H9 (cell line): ENCODE data around the gene ICAM2. TPM values are rescaled to one million over a fixed set of nuclear protein-coding genes. Genes with fewer than 3 reads are reported as not detected.
A peak's percentile ranks its signal among the peaks of the same experiment; 100 is the strongest.

ENCODE experiments used
- DNase-seq: peaks from one replicate; pipeline ENCODE4 v3.0.0-alpha.2; 2017
- H2AFZ ChIP-seq: one replicate; pipeline ENCODE4 v1.6.1; 2013; ENCODE audit warnings: mild to moderate bottlenecking, low read length, control low read depth, moderate library complexity
- H2AK5ac ChIP-seq: 2 replicates; pipeline ENCODE4 v1.6.1; 2013; ENCODE audit warnings: low read length, control low read depth, mixed read lengths; ENCODE audit not compliant: insufficient read length
- H2BK120ac ChIP-seq: one replicate; pipeline ENCODE4 v1.6.1; 2013; ENCODE audit warnings: low read depth, mild to moderate bottlenecking, low read length, control low read depth, inconsistent platforms; ENCODE audit not compliant: poor library complexity, severe bottlenecking
- H2BK12ac ChIP-seq: 2 replicates; pipeline ENCODE4 v1.6.1; 2013; ENCODE audit warnings: low read length, control low read depth, mixed read lengths, low read depth; ENCODE audit not compliant: insufficient read length
- H2BK15ac ChIP-seq: 2 replicates; pipeline ENCODE4 v1.6.1; 2013; ENCODE audit warnings: low read depth, low read length, control low read depth
- H2BK20ac ChIP-seq: one replicate; pipeline ENCODE4 v1.6.1; 2013; ENCODE audit warnings: low read depth, mild to moderate bottlenecking, low read length, control low read depth, inconsistent platforms; ENCODE audit not compliant: poor library complexity, severe bottlenecking
- H2BK5ac ChIP-seq: 2 replicates; pipeline ENCODE4 v1.6.1; 2013; ENCODE audit warnings: low read length, control low read depth, mixed read lengths; ENCODE audit not compliant: insufficient read length
- H3K14ac ChIP-seq: 2 replicates; pipeline ENCODE4 v1.6.1; 2013; ENCODE audit warnings: low read length, control low read depth; ENCODE audit not compliant: insufficient read depth
- H3K18ac ChIP-seq: 2 replicates; pipeline ENCODE4 v1.6.1; 2013; ENCODE audit warnings: low read depth, mild to moderate bottlenecking, mixed read lengths, low read length, control low read depth; ENCODE audit not compliant: insufficient read length
- H3K23ac ChIP-seq: 2 replicates; pipeline ENCODE4 v1.6.1; 2013; ENCODE audit warnings: low read length, control low read depth, mixed read lengths, low read depth; ENCODE audit not compliant: insufficient read length
- H3K23me2 ChIP-seq: 2 replicates; pipeline ENCODE4 v1.6.1; 2013; ENCODE audit warnings: low read depth, mild to moderate bottlenecking, mixed read lengths, low read length, control low read depth; ENCODE audit not compliant: insufficient read length, poor library complexity, severe bottlenecking
- H3K27ac ChIP-seq: 2 replicates; pipeline ENCODE4 v1.5.1; 2013; ENCODE audit warnings: low read length, control low read depth, mixed read lengths, low read depth; ENCODE audit not compliant: insufficient read length
- H3K27me3 ChIP-seq: 2 replicates; pipeline ENCODE4 v1.6.1; 2013; ENCODE audit warnings: low read length, control low read depth, inconsistent platforms; ENCODE audit not compliant: insufficient read depth
- H3K4ac ChIP-seq: 2 replicates; pipeline ENCODE4 v1.6.1; 2013; ENCODE audit warnings: low read depth, mild to moderate bottlenecking, control low read depth, inconsistent platforms, low read length, moderate library complexity
- H3K4me1 ChIP-seq: 2 replicates; pipeline ENCODE4 v1.6.1; 2013; ENCODE audit warnings: low read length, control low read depth, inconsistent platforms; ENCODE audit not compliant: insufficient read depth
- H3K4me2 ChIP-seq: 2 replicates; pipeline ENCODE4 v1.6.1; 2013; ENCODE audit warnings: low read length, control low read depth, mixed read lengths; ENCODE audit not compliant: insufficient read length, insufficient read depth
- H3K56ac ChIP-seq: 2 replicates; pipeline ENCODE4 v1.6.1; 2013; ENCODE audit warnings: low read depth, mild to moderate bottlenecking, mixed read lengths, low read length, control low read depth; ENCODE audit not compliant: insufficient read length
- H3K79me1 ChIP-seq: 2 replicates; pipeline ENCODE4 v1.6.1; 2013; ENCODE audit warnings: low read depth, mild to moderate bottlenecking, moderate library complexity, low read length, control low read depth, inconsistent platforms; ENCODE audit not compliant: insufficient read depth, poor library complexity, severe bottlenecking
- H3K79me2 ChIP-seq: 2 replicates; pipeline ENCODE4 v1.6.1; 2013; ENCODE audit warnings: low read length, control low read depth, inconsistent platforms; ENCODE audit not compliant: insufficient read depth
- H3K9ac ChIP-seq: 2 replicates; pipeline ENCODE4 v1.6.1; 2013; ENCODE audit warnings: low read length, control low read depth, mixed read lengths; ENCODE audit not compliant: insufficient read length; ENCODE audit errors: extremely low read depth
- H3K9me3 ChIP-seq: one replicate; pipeline ENCODE4 v1.6.1; 2013; ENCODE audit warnings: low read depth, low read length, inconsistent platforms; ENCODE audit not compliant: control insufficient read depth
- H3T11ph ChIP-seq: one replicate; pipeline ENCODE4 v1.6.1; 2013; ENCODE audit warnings: mild to moderate bottlenecking, low read length, control low read depth, inconsistent platforms
- H4K20me1 ChIP-seq: one replicate; pipeline ENCODE4 v1.6.1; 2013; ENCODE audit not compliant: control insufficient read depth, insufficient read length, insufficient read depth
- H4K5ac ChIP-seq: 2 replicates; pipeline ENCODE4 v1.6.1; 2013; ENCODE audit warnings: low read depth, mild to moderate bottlenecking, mixed read lengths, low read length, control low read depth; ENCODE audit not compliant: insufficient read length
- H4K8ac ChIP-seq: replicated peaks from 2 replicates; pipeline ENCODE4 v1.6.1; 2013; ENCODE audit warnings: low read length, control low read depth, mixed read lengths, low read depth; ENCODE audit not compliant: insufficient read length
- H4K91ac ChIP-seq: 2 replicates; pipeline ENCODE4 v1.6.1; 2013; ENCODE audit warnings: low read depth, mild to moderate bottlenecking, moderate library complexity, mixed read lengths, low read length, control low read depth; ENCODE audit not compliant: insufficient read length
- H3K27ac Mint-ChIP-seq, 3 experiments: 2 replicates in 2 of 3; 3 replicates in 1 of 3; pipeline ENCODE4 v1.8.0; 2020 to 2021; ENCODE audit warnings: mixed read lengths in 3 of 3, mild to moderate bottlenecking in 1 of 3, moderate library complexity in 1 of 3
- H3K27me3 Mint-ChIP-seq: 2 replicates; pipeline ENCODE4 v1.8.0; 2021; ENCODE audit warnings: low read depth, mild to moderate bottlenecking, moderate library complexity, mixed read lengths
- H3K36me3 Mint-ChIP-seq, 3 experiments: 2 replicates in 2 of 3; 3 replicates in 1 of 3; pipeline ENCODE4 v1.8.0; 2020 to 2021; ENCODE audit warnings: low read depth in 3 of 3, mixed read lengths in 3 of 3; ENCODE audit not compliant: insufficient read depth in 1 of 3
- H3K4me1 Mint-ChIP-seq, 2 experiments: 2 replicates each; pipeline ENCODE4 v1.8.0; 2020; ENCODE audit warnings: mixed read lengths in 2 of 2
- H3K4me3 Mint-ChIP-seq, 2 experiments: 2 replicates in 1 of 2; 3 replicates in 1 of 2; pipeline ENCODE4 v1.8.0; 2020 to 2021; ENCODE audit warnings: mild to moderate bottlenecking in 2 of 2, mixed read lengths in 2 of 2, moderate library complexity in 1 of 2
- H3K9me3 Mint-ChIP-seq, 2 experiments: 2 replicates in 1 of 2; 3 replicates in 1 of 2; pipeline ENCODE4 v1.8.0; 2020; ENCODE audit warnings: mild to moderate bottlenecking in 2 of 2, mixed read lengths in 2 of 2, moderate library complexity in 1 of 2
- WGBS: extraction: QIAGEN DNeasy Blood & Tissue Kit; methylation state at CpG from one replicate; pipeline ENCODE4 v1.1.7; 2013; ENCODE audit warnings: missing lambda C conversion rate, low lambda C conversion rate, mixed read lengths; ENCODE audit not compliant: insufficient read length; ENCODE audit errors: extremely low coverage; 5-methylcytosine and 5-hydroxymethylcytosine counted together
- total RNA-seq: library from RNA; stranded (reverse); gene quantifications from 2 replicates; pipeline ENCODE4 v1.2.1, GENCODE V29; 2021
- TF ChIP-seq, protein P1 (sequence below): fragments of 200-600 bp; sonication (generic); conservative IDR thresholded peaks from 3 replicates; pipeline ENCODE4 v1.8.0; 2021; ENCODE audit warnings: antibody characterized with exemption, mild to moderate bottlenecking

ICAM2 gene
- total RNA-seq, 1 experiment from 2014 or later, result 0.28 TPM

DNA sequence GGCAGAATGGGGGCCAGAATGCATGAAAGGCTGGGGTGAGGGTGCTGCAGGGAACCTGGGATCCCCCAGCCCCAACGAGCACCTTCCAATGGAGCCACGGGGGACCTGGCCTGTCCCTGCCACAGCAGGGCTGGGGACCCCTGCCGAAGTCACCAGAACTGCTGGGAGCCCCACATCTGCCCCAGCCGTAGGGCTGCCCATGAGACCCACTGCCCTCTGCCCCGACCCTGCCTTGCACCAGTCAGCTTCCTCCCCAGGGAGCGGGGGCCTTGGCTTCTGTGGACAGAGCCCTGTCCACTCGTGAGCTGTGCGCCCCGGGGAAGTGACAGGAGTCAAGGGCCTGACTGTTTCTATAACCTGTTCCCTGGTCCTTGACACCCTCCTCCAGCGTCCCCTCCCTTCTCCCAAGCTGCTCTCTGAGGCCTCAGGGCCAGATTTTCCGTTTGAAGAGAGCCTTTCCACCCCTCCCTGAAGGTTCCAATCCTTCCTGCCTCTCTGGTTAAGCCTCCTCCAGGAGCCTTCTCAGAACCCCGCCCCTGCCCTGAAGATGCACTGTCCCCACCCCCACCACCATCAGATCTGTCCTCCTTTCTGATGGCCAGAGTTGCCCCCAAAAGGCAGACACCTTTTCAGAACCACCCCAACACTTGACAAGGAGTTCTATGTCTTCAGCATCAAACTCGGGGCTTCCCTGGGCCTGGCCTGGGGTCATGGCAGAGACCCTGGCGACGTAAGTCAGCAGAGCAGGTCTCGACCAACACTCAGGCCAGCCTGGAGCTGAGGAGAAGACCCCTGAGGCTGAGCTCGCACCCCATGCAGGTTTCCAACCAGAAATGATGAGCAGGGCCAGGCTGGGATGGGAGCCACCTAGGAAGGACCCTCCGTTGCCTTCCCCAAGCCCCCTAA lies 33.0 kb downstream of the ICAM2 start:
- no peak overlapping the region for H4K91ac ChIP-seq
- peaks cover 8 to 26% of the 10 kb centered on the region in 2 experiments for H3K4me1 Mint-ChIP-seq
- no peaks in the 10 kb centered on the region for H3K23me2 ChIP-seq
- H3K9me3 ChIP-seq, result no peaks in the 10 kb centered on the region
- H3K4me2 ChIP-seq, result no peak overlapping the region
- peaks cover 2 to 6% (median 5%) of the 10 kb centered on the region in 3 experiments; a peak in 5 of 7 replicates for H3K36me3 Mint-ChIP-seq
- H3K27me3 ChIP-seq, result no peaks in the 10 kb centered on the region
- no peak overlapping the region for H2BK20ac ChIP-seq
- no peaks in the 10 kb centered on the region; the same call in 1 of the 2 replicates for H3K4me1 ChIP-seq
- H2BK5ac ChIP-seq, result no peak overlapping the region
- no peak overlapping the region for H3K18ac ChIP-seq
- H3K4me3 Mint-ChIP-seq, result no peak overlapping the region
- H3K27ac ChIP-seq, result no peak overlapping the region
- peaks cover 6 to 8% of the 10 kb centered on the region in 2 experiments for H3K9me3 Mint-ChIP-seq
- no peak overlapping the region for H2BK120ac ChIP-seq
- no peak overlapping the region for H3K23ac ChIP-seq
- no peaks in the 10 kb centered on the region for H4K20me1 ChIP-seq
- no peak overlapping the region for H3K4ac ChIP-seq
- H3K79me2 ChIP-seq, result no peaks in the 10 kb centered on the region
- no peak overlapping the region for H2BK12ac ChIP-seq
- H3K27me3 Mint-ChIP-seq, result peaks cover 16% of the 10 kb centered on the region
- H3T11ph ChIP-seq, result no peak overlapping the region
- H4K8ac ChIP-seq, result no peak overlapping the region
- H4K5ac ChIP-seq, result no peak overlapping the region
- TF ChIP-seq, protein P1, sequence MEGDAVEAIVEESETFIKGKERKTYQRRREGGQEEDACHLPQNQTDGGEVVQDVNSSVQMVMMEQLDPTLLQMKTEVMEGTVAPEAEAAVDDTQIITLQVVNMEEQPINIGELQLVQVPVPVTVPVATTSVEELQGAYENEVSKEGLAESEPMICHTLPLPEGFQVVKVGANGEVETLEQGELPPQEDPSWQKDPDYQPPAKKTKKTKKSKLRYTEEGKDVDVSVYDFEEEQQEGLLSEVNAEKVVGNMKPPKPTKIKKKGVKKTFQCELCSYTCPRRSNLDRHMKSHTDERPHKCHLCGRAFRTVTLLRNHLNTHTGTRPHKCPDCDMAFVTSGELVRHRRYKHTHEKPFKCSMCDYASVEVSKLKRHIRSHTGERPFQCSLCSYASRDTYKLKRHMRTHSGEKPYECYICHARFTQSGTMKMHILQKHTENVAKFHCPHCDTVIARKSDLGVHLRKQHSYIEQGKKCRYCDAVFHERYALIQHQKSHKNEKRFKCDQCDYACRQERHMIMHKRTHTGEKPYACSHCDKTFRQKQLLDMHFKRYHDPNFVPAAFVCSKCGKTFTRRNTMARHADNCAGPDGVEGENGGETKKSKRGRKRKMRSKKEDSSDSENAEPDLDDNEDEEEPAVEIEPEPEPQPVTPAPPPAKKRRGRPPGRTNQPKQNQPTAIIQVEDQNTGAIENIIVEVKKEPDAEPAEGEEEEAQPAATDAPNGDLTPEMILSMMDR, result no peak
- no peak overlapping the region for H3K56ac ChIP-seq
- peak overlapping the region in 1 of 3 experiments; percentile 15; a peak in 1 of 7 replicates for H3K27ac Mint-ChIP-seq
- WGBS, result no CpG with 5 or more reads among the region's 18 CpGs
- H2AFZ ChIP-seq, result no peak overlapping the region
- no peak overlapping the region for H2BK15ac ChIP-seq
- H3K9ac ChIP-seq, result no peak overlapping the region
- H2AK5ac ChIP-seq, result no peak overlapping the region
- no peak for DNase-seq
- no peak overlapping the region; the same call in 1 of the 2 replicates for H3K14ac ChIP-seq
- no peaks in the 10 kb centered on the region for H3K79me1 ChIP-seq
